CD1c-positive myeloid dendritic cell (primary cell): ENCODE data around the gene CTSD.
"Not testable (repeated sequence)": the region's sequence is repeated elsewhere in the genome, so short reads cannot be mapped to it uniquely, and the experiment has no call there.

Experiments used
- DNase-seq: peaks from one replicate; pipeline ENCODE4 v3.0.0-alpha.2; 2016; ENCODE audit errors: extremely low spot score

The CTSD gene

DNA sequence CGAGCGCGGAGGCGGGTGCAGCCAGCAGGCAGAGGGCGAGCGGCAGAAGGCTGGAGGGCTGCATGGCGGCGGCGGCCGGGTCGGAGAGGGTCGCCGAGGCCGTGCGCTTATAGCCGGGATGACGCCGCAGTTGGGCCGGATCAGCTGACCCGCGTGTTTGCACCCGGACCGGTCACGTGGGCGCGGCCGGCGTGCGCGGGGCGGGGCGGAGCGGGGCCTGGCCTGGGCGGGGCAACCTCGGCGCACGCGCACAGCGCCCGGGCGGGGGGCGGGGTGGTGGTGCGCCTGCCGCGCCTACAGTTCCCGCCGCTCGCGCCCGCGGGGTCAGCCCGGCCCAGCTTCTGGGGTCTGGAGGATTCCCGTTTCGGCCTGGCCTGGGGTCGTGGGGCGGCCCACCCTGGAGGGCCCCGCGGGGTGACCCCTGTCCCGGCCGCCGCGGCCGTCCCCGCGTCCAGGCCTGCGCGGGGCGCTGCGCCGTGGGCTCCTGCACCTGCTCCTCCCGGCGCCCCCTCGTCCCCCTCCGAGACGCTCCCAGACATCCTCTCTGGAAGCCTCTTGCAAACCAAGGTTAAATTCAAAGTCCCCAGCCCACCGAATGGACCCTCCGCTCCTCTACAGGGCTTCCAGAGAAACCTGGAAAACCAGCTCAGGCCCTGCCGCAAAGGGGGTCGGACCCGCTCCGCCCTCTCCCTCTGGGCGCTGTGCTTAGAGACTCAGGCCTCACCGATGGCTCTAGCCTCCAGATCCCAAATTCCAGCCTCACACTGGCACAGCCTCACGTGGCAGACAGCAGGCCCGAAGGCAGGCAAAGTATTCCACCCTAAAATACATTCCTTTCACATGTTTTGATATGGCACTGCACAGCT, at the start of gene CTSD:
Gene CTSD, minus strand, starts transcription at position 132 of the 866 bp plus-strand sequence. Its CDS starts 68 bp downstream, at position 64.
- peak; percentile 94 for DNase-seq

DNA sequence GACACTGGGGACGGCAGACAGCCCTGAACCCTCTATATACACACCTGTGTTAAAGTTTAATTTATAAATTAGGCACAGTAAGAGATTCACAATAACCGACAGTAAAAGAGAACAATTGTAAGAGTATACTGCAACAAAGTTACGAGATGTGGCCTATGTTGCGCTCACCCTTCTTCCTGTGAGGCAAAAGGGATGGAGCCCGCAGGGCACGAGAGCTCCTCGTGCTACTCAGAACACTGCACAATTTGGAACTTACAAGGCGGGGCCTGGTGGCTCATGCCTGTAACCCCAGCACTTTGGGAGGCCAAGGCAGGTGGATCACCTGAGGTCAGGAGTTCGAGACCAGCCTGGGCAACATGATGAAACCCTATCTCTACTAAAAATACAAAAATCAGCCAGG, 49.6 kb upstream of the CTSD start:
- not testable (repeated sequence) for DNase-seq

GRCh38 chr11:1812801-1813200, 49.1 kb upstream of the CTSD start:
- no peak for DNase-seq

DNA sequence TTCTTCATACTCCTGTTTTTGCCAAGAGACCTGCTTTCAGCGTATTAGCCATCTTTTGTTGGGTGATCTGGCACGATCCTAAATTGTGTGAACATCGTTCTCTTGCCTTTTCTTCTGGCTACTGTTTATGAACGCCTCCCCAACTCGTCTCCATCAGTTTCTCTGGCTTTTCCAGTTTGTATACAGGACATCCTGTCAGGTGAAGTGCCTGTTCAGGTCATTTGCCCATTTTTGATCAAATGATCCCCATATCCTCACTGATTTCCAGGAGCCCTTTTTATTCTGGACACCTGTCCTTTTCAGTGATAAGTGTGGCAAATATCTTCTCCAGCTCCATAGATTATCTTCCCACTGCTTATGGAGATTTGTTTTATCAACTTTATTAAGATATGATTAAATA, 48.5 kb upstream of the CTSD start:
- DNase-seq, result no peak

GRCh38 chr11:1810761-1811160, 47.0 kb upstream of the CTSD start:
- peak; percentile 93 for DNase-seq

DNA sequence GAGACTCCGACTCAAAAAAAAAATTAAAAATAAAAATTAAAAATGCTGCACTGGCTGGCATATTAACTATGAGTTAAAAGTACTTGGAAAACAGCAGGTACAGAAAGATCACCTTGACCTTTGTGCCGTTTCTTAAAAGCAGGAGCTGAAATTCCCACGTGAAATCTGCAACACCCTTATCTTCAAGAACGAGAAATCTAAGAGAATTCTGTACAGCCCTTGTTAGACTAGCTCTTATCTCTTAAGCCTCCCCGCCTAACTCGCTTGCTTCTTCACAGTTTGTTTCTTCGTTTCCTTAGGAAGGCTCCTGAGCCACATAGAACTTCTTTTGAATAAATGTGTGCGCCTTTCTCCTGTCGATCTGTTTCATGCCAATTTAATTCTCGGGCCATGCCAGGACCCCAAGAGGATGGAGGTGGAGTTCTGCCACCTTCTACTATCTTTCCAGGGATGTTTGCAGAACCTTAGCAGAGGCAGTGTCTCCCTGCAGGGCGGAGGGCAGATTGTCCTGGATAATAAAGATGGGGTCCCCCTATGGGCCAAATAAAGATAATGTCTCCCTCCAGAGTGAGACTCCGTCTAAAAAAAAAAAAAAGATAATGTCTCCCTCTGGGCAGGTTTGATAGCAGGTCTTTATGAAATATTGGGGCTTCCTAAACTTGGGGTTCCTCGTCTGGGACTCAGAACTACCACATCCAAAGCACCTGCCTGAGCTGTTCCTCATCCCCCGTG, 43.7 kb upstream of the CTSD start:
- DNase-seq, result no peak

GRCh38 chr11:1805525-1805924, 41.8 kb upstream of the CTSD start:
- DNase-seq, result no peak

DNA sequence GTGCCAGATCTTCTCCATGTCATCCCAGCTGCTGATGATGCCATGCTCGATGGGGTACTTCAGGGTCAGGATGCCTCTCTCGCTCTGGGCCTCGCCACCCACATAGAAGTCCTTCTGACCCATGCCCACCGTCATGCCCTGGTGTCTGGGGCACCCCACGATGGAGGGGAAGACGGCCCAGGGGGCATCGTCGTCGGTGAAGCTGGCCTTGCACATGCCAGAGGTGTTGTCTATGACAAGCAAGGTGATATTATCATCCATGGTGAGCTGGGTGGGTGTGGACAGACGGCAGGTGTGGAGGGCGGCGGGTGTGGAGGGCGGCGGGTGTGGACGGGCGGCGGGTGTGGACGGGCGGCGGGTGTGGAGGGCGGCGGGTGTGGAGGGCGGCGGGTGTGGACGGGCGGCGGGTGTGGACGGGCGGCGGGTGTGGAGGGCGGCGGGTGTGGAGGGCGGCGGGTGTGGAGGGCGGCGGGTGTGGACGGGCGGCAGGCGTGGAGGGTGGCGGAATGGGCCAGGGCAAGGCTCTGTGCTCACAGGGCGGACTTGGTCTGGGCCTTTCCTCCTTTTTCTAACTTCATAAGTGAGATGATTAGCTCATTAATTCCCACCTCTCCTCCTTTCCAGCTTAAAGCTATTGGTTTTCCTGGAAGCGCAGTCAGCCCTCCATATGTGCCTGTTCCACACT, 40.2 kb upstream of the CTSD start:
- DNase-seq, result not testable (repeated sequence)

DNA sequence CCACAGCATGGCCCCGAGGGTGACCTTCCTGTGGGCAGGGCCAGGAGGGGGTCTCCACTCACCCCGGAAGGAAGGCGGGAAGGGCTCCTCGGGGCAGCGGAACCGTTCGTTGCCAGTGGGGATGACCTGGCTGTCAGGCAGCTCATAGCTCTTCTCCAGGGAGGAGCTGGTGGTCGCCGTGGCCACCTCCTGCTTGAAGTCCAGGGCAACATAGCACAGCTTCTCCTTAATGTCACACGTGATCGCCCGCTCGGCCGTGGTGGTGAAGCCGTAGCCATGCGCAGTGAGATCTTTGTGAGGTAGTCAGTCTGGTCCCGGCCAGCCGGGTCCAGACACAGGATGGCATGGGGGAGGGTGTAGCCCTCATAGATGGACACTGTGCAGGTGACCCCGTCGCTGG, 39.5 kb upstream of the CTSD start:
- DNase-seq, result no peak

DNA sequence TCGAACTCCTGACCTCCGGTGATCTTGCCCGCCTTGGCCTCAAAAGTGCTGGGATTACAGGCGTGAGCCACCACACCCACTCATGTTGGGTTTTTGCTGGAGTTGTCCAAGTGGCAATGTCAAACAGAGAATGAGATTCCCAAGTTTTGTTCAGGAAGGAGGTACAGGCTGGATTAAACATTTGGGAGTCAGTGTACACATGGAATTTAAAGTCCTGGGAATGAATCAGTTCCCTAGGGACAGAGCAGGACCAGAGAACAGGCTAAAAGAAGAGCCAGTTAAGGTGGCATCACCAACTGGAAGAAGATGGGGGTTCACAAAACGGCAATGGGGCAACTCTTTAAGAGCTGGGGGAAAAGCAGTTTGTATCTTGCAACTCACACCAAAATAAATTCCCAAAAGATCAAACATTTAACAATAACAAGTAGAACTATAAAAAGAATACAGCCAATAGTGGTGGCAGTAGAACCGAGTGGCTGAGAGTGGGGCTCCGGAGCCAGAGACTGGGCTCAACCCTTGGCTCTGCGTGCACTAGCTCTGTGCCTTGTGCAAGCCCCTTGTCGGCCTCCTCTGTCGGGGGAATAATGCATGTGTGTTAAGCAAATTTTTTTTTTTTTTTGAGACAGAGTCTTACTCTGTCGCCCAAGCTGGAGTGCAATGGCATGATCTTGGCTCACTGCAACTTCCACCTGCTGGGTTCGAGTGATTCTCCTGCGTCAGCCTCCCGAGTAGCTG, 33.8 kb upstream of the CTSD start:
- DNase-seq, result no peak

DNA sequence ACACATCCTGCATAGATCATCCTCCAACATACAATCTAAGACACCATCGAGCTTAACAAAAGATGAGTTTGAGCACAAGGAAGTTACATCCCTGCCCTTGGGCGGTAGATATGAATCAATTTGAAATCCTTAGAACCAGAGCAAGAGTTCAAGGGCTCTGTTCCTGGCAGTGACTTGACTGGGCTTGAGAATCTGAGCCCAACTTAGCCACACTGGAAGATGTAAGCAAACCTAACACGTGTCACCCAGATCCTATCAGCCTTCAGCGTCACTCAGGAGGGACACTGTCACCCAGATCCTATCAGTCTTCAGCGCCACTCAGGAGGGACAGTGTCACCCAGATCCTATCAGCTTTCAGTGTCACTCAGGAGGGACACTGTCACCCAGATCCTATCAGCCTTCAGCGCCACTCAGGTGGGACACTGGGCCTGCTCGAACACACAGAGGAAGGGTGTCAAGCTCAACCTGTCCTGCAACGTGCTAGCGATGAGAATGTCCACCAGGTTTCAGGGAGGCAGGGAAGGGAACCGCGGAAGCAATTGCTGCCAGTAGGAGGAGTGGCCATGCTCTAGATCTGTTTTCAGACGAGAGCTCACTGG, 32.8 kb upstream of the CTSD start:
- DNase-seq, result no peak

DNA sequence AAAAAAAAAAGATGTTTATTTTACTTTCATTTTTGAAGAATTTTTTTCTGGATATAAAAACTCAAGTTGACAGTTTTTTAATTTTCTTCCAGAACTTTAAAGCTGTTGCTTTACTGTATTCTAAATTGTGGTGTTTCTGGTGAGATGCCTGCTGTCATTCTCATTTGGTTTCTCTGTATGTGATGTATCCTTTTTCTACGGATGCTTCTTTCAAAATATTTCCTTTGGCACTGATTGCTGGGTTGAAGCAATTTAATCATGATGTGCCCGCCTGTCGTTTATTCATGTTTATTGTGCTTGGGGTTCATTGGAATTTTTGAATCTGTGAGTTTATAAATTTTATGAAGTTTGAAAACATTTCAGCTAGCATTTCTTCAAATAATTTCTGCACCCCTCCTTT, 29.4 kb upstream of the CTSD start:
- DNase-seq, result no peak

DNA sequence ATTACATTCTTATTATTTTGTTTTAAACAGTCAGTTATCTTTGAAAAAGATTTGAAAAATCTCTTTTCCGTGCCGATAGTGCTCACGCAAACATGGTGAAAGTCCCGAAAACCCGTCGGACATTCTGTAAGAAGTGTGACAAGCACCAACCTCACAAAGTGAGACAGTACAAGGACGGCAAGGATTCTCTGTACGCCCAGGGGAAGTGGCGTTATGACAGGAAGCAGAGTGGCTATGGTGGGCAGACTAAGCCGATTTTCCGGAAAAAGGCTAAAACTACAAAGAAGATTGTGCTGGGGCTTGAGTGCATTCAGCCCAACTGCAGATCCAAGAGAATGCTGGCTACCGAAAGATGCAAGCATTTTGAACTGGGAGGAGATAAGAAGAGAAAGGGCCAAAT, 28.7 kb upstream of the CTSD start:
- DNase-seq, result peak; percentile 22

GRCh38 chr11:1791912-1792311, 28.2 kb upstream of the CTSD start:
- DNase-seq, result no peak

DNA sequence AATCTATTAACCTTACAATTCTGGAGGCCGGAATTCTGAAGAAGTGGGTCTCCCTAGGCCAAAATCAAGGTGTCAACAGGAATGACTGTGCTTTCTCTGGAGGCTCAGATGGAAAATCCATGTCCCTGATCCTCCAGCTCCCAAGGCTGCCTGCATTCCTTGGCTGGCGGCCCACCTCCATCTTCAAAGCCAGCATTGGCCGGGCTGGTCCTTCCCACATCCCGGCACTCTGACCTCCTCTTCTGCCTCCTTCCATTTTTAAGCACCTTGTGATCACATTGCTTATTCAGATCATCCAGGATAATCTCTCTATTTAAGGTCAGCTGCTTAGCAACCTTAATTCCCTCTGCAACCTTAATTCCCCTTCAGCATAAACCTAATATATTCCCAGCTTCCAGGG, 22.7 kb upstream of the CTSD start:
- no peak for DNase-seq

DNA sequence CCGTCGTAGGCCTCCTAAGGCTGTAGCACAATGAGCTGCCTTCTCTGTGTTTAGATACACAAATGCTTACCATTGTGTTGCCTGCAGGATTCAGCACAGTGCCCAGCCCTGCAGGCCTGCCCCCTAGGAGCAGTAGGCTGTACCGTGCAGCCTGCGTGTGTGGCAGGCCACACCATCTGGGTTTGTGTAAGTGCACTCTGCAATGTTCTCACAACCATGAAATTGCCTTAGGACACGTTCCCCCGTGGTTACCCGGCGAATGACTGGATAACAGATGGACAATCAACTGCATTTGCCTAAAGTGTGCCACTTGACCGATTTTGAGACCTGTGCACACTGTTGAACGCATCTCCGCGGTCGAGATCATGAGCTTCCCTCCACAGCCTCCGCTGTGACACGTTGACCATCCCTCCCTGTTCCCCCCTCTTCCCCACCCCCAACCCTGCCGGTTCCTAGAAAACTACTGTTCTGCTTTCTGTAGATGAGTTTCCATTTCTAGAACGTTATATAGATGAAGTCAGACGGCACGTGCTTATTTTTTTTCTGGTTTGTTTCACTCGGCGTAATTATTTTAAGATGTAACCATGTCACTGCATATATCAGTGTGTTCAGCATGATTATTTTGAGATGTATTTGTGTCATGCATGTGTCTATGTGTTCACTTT, 22.2 kb upstream of the CTSD start:
- peak; percentile 90 for DNase-seq

DNA sequence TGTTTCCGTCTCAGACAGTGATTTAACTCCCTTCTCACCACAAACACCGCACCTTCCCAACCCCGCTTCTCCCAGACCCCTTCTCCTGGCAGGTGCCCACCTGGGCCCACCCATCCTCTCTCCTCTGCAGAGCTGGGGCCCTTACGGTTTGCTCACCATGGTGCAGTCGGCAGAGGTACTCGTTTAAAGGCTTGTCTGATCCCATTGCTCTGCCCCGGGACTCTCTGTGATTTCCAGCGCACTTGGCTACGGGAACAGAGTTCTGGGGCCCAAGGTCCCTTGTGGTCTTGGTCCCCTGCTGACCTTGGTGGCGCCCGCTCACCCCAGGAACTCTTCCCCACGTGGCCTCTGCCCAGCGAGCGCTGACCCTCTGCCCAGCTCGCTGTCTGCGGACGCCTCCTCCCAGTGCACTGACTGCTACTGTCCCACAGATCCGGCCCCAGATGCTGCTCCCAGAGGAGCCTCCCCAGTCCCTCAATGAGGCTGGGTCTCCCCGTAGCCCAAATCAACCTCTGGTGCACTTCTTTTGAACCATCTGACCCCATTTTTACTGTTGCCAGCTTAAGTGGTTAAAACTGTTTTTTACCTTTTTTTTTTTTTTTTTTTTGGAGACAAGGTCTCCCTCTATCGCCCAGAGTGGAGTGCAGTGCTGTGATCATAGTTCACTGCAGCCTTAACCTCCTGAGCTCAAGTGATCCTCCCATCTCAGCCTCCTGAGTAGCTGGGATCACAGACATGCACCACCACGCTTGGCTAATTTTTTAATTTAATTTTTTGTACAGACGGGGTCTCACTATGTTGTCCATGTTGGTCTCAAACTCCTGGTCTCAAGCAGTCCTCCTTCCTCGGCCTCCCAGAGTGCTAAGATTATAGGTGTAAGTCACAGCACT, 21.3 kb upstream of the CTSD start:
- DNase-seq, result no peak

GRCh38 chr11:1783725-1784529, 20.2 kb upstream of the CTSD start:
- DNase-seq, result no peak
